RWPE2 (cell line): ENCODE measurements around the gene SLC2A9.

Source experiments
- ATAC-seq: fragments of 200-7000 bp; cut with Tn5 transposase; 3 replicates; pipeline ENCODE4 v1.9.1; 2021; ENCODE audit warnings: low read depth
- DNase-seq: peaks from one replicate; pipeline ENCODE4 v3.0.0-alpha.2; 2020; ENCODE audit warnings: low spot score
- H3K27ac ChIP-seq: fragments of 450-650 bp; 2 replicates; pipeline ENCODE4 v1.5.1; 2017; ENCODE audit warnings: mild to moderate bottlenecking; ENCODE audit not compliant: poor library complexity, severe bottlenecking
- H3K27me3 ChIP-seq: fragments of 250-450 bp; sonication (Bioruptor Pico); 2 replicates; pipeline ENCODE4 v1.5.1; 2021; ENCODE audit warnings: mild to moderate bottlenecking, moderate library complexity; ENCODE audit not compliant: insufficient read depth, poor library complexity, severe bottlenecking
- H3K36me3 ChIP-seq: fragments of 250-450 bp; sonication (Bioruptor Pico); 2 replicates; pipeline ENCODE4 v1.5.1; 2020; ENCODE audit warnings: low read depth, mild to moderate bottlenecking, moderate library complexity
- H3K4me1 ChIP-seq: fragments of 250-450 bp; sonication (Bioruptor Pico); 2 replicates; pipeline ENCODE4 v1.5.1; 2021; ENCODE audit warnings: mild to moderate bottlenecking, moderate library complexity; ENCODE audit not compliant: insufficient read depth, poor library complexity, severe bottlenecking
- H3K4me3 ChIP-seq: fragments of 250-450 bp; sonication (Bioruptor Pico); 2 replicates; pipeline ENCODE4 v1.5.1; 2021; ENCODE audit warnings: mild to moderate bottlenecking, moderate library complexity; ENCODE audit not compliant: severe bottlenecking
- H3K9me3 ChIP-seq: fragments of 250-450 bp; sonication (Bioruptor Pico); 2 replicates; pipeline ENCODE4 v1.5.1; 2021; ENCODE audit warnings: mild to moderate bottlenecking, moderate library complexity; ENCODE audit not compliant: severe bottlenecking
- TF ChIP-seq, protein P1 (sequence below): fragments of 450-650 bp; IDR thresholded peaks from one replicate; pipeline ENCODE4 v1.5.1; 2017; ENCODE audit warnings: mild to moderate bottlenecking, moderate library complexity; ENCODE audit not compliant: poor library complexity, severe bottlenecking

The SLC2A9 gene

DNA sequence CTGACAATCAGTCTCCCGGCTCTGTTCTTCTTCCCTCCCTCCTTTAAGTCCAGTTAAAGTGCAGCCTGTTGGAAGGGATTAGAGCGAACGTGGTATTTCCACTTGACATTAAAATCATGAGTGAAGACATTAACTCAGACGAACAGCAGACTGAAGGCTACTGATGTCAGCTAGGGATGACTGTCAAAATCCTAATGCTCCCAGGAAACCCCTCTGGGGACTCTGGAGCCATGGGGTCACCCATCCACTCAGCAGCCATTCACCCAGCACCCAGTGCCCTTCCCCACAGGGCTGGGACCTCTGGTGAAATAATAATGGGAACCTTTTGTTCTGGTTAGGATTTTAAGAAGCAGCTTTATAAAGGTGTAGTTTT is 126.0 kb downstream of the SLC2A9 start:
- H3K4me3 ChIP-seq: no peak overlapping the region
- H3K4me1 ChIP-seq: no peaks in the 10 kb centered on the region
- H3K27ac ChIP-seq: no peak overlapping the region
- no peaks in the 10 kb centered on the region for H3K27me3 ChIP-seq
- ATAC-seq (no peak), DNase-seq (no peak)
- peaks cover 20% of the 10 kb centered on the region for H3K36me3 ChIP-seq
- TF ChIP-seq, protein P1, sequence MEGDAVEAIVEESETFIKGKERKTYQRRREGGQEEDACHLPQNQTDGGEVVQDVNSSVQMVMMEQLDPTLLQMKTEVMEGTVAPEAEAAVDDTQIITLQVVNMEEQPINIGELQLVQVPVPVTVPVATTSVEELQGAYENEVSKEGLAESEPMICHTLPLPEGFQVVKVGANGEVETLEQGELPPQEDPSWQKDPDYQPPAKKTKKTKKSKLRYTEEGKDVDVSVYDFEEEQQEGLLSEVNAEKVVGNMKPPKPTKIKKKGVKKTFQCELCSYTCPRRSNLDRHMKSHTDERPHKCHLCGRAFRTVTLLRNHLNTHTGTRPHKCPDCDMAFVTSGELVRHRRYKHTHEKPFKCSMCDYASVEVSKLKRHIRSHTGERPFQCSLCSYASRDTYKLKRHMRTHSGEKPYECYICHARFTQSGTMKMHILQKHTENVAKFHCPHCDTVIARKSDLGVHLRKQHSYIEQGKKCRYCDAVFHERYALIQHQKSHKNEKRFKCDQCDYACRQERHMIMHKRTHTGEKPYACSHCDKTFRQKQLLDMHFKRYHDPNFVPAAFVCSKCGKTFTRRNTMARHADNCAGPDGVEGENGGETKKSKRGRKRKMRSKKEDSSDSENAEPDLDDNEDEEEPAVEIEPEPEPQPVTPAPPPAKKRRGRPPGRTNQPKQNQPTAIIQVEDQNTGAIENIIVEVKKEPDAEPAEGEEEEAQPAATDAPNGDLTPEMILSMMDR: no peak
- no peaks in the 10 kb centered on the region for H3K9me3 ChIP-seq

DNA sequence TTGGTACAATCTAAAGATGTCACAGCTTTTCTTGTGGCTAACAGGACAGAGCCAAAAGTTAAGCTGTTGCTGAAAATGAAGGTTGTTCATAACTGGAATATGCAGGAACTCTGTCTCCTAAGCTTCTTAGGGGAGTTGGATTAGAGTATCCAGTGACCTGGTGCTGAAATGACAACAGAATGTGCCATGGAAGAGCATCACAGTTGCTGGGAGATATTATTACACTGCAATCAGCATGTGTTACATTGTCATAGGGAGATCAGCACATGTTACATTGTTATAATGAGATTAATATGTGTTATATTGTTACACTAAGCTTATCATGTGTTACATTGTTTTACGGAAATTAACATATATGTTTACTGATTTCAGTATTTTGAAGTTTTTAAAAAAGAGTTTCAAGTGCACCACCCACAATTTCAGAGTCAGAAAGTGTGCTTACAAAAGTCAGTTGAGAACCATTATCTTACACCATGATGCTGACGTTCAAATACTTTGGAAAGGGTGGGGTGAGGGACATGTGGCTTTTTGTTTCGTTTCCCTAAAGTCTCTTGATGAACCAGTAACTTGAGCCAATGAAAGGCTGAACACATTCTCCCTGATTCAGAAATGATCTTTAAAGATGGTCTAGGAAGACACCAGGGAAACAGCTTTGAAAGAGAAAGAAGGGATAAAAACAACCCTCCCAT is 126.5 kb downstream of the SLC2A9 start:
- no peak overlapping the region for H3K4me3 ChIP-seq
- no peaks in the 10 kb centered on the region for H3K27me3 ChIP-seq
- TF ChIP-seq, protein P1: no peak
- H3K27ac ChIP-seq: no peak overlapping the region
- no peaks in the 10 kb centered on the region for H3K4me1 ChIP-seq
- H3K36me3 ChIP-seq: peaks cover 20% of the 10 kb centered on the region
- H3K9me3 ChIP-seq: no peaks in the 10 kb centered on the region
- ATAC-seq (no peak), DNase-seq (no peak)

DNA sequence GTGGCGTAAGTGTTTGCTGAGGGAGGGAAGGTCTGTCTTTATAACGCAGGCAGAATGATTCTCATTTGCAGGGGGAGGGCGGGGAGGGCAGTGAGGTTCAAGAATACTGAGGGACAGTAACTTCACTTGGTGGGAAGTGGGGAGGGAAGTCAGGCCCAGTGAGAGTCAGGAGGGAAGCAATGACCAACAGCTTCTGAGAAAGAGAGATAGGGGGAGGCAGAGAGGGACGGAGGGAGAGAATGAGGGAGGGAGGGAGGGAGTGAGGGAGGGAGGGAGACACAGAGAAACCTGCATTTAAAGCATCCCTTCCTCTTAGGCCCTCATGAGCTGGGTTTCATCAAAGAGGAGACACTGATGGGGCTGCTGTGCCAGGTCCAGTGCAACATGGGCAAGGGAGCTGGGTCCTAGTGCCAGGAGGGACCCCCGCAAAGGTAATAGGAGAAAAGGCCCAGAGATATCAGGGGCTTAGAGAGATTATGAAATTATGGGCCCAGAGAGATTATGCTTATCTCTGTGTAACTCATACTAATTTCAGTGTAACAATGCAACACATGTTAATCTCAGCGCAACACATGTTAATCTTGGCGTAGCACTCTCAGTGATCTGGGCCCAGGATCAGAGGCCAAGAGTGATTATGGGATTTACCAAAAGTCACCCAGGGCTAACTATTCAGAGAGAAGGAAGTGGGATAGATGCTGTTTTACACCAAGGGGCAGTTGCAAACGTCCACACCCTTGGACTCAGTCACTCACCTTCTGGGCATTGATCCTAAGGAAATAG is 127.8 kb downstream of the SLC2A9 start:
- Histone ChIP-seq H3K9me3 (no peaks in the 10 kb centered on the region), H3K27me3 (no peaks in the 10 kb centered on the region), H3K4me1 (no peaks in the 10 kb centered on the region), H3K27ac (no peak overlapping the region), H3K36me3 (peaks cover 20% of the 10 kb centered on the region), H3K4me3 (no peak overlapping the region)
- TF ChIP-seq, protein P1: no peak
- DNase-seq: no peak
- no peak for ATAC-seq

DNA sequence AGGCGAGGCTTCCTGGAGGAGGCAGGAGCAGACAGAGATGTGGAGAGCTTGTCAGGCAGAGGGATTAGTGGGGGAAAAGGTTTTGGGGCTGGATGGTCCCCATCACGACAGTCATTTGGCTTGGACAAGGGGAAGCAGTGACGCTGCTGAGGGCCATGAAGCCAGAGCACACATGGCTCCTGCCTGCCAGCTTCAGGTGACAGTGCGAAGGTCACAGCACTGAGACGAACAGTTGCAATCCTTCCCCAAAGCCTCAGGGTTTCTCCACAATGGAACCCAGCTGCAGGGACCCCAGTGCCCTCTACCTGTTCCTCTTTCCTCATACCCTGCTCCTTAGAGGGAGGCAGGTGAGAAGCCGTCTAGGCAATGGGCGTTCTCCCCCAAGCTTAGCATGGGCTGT is 129.6 kb downstream of the SLC2A9 start:
- Histone ChIP-seq H3K36me3 (peaks cover 25% of the 10 kb centered on the region), H3K9me3 (no peaks in the 10 kb centered on the region), H3K4me1 (no peaks in the 10 kb centered on the region), H3K27me3 (no peaks in the 10 kb centered on the region), H3K4me3 (no peak overlapping the region), H3K27ac (no peak overlapping the region)
- TF ChIP-seq, protein P1: no peak
- ATAC-seq (no peak), DNase-seq (no peak)

DNA sequence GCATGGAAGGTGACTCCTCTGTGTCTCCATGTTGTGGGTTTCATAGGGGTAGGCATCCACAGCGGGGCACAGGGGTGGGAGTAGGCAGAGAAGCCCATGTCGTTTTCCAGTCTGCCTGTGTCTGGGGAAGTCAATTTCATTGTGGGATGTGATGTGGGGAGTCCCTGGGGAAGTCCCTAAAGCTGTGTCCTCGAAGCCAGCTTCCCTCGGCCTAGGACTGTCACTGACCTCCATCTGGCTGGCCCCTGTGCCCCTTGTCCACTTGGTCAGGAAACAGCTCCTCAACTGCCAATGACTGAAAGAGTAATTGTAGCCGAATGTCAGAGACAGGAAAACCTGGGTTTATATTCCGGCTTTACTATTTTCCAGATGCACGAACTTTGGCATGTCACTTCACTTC is 130.2 kb downstream of the SLC2A9 start:
- Histone ChIP-seq H3K4me1 (no peaks in the 10 kb centered on the region), H3K27me3 (no peaks in the 10 kb centered on the region), H3K9me3 (no peaks in the 10 kb centered on the region), H3K27ac (no peak overlapping the region), H3K36me3 (peaks cover 32% of the 10 kb centered on the region), H3K4me3 (no peak overlapping the region)
- TF ChIP-seq, protein P1: no peak
- ATAC-seq (no peak), DNase-seq (no peak)
